LNCAP (cell line): ENCODE results near the gene WDR81.

Experiments
- CTCF ChIP-seq: fragments of 450-650 bp; IDR thresholded peaks from 2 replicates; pipeline ENCODE4 v1.5.1; 2017; ENCODE audit warnings: mild to moderate bottlenecking

The WDR81 gene

DNA sequence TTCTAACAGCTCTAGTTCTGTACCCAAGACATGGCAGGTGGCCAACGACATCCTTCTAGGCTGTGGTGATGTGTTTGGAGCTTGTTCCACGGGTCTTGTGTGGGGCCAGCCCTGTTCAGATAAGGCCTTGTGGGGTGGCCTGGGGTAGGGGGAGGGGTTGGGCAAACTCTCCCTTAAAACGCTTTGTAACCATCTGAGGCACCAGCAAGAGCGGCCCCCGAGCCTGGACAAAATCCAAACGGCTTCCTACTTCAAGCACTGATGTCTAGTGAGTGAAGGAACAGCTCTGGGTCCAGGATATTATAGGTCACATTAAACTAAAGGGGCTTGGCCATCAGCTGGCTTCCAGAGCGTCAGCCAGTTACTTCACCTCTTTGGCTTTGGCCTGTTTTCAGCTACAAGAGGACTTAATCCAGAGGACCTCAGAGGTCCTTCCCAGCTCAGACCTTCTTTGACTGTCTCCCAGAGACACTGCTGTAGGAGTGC, 49.2 kb downstream of the WDR81 start:
- no peak for TF ChIP-seq CTCF

GRCh38 chr17:1774390-1775176, 50.1 kb downstream of the WDR81 start:
- TF ChIP-seq CTCF = no peak

GRCh38 chr17:1776328-1776727, 51.8 kb downstream of the WDR81 start:
- no peak for TF ChIP-seq CTCF

- no peak for TF ChIP-seq CTCF
Observed at GRCh38 chr17:1776857-1777256, 52.4 kb downstream of the WDR81 start.

DNA sequence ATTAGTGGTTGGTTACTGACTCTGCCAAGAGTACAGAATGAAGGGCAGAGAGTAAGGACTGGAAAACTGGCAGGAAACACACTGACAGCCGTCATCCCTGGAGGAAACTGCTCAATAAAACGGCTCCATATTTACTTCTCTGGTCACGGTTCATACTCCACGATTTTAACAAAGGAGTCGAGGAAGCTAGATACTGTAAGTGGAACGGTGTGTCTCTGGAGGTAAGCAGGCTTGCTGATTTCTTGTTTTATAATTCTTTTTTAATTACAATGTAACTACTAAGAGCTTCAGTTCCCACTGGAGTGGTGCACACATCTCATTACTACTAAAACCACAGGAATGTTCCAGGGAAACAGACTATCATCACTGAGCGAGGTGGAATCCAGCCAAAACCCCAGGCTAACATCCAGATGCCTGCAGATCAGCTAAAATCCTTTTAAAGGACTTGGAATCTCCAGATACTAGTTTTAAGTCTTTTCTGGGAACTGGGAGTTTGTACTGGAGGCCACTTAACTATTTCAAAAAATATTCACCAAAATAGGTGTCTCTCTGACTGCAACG, 55.1 kb downstream of the WDR81 start:
- no peak for TF ChIP-seq CTCF

GRCh38 chr17:1782171-1782567, 57.7 kb downstream of the WDR81 start:
- TF ChIP-seq CTCF = no peak

GRCh38 chr17:1783271-1783670, 58.8 kb downstream of the WDR81 start:
- no peak for TF ChIP-seq CTCF
